Fibroblast of the conjunctiva (primary cell): ENCODE data around the gene MEPE.
"Not testable (repeated sequence)": the region's sequence is repeated elsewhere in the genome, so short reads cannot be mapped to it uniquely, and the experiment has no call there.

Experiments used
- DNase-seq: peaks from one replicate; pipeline ENCODE4 v3.0.0-alpha.2; 2010; ENCODE audit warnings: low read depth

Gene MEPE

DNA sequence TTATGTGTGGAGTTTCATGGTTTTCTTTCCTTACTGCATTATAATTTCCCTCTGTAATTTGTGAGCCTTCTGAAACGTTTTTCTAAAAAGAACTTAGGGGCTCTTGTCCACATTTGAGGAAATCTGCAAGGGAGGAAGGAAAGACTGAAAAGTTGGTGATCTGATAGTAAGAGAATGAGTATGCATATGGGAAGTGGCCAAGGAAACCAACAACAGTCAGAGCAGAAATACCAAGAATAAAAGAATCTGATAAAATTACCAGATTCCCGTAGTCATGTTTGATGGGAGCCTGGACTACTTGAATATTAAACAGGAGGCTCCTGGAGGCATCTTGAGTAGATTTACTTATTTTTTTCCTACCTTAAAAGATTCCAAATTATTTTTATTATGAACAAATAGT is 50.1 kb downstream of the MEPE start:
- no peak for DNase-seq

DNA sequence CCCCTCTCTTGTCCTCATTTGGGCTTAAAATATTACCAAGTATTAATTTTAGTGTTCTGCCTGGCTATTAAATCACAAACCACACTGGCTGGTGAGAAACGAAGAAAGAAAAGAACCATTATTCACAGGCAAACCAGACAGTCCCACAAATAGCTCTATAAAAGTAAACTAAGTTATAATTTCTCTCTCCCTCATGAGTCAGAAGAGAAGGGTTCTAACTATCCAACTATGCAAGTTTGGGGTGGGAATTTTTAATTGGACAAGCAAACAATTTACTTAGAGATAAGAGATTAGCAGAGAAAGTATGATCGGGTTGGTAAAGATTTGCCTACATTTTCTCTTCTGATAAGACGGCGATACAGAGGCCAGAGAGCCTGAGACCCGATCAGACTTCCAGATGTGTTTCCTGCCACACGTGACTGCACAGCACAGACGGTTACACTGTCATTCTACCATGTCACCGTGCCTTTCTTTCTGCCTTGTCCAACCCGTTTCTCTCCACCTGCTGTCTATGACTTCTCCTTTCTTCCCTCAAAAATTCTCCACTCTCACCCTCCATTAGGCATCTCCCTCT is 52.3 kb downstream of the MEPE start:
- DNase-seq: no peak

DNA sequence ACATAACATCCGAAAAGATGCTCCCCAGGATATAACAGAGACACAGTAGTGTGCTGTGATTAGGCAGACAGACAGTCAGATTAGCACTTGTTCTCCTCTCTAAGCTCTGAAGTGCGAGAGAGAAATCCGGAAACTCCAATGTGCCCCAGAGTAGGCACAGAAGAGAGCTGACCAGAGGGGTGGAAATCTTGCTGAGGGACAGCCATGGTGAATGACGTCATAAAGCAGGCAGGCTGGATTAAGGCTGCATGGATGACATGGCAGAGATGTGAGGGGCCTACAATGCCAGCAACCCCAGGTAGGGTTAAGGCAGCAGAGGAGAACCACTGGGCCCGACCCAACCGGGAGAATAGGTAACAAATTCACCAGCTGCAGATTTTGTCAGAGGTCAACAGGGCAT is 53.3 kb downstream of the MEPE start:
- no peak for DNase-seq

DNA sequence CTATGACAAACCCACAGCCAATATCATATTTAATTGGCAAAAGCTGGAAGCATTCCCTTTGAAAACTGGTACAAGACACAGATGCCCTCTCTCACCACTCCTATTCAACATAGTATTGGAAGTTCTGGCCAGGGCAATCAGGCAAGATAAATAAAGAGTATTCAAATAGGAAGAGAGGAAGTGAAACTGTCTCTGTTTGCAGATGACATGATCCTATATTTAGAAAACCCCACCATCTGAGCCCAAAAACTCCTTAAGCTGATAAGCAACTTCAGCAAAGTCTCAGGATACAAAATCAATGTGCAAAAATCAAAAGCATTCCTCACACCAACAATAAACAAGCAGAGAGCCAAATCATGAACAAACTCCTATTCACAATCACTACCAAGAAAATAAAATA is 58.0 kb downstream of the MEPE start:
- not testable (repeated sequence) for DNase-seq

DNA sequence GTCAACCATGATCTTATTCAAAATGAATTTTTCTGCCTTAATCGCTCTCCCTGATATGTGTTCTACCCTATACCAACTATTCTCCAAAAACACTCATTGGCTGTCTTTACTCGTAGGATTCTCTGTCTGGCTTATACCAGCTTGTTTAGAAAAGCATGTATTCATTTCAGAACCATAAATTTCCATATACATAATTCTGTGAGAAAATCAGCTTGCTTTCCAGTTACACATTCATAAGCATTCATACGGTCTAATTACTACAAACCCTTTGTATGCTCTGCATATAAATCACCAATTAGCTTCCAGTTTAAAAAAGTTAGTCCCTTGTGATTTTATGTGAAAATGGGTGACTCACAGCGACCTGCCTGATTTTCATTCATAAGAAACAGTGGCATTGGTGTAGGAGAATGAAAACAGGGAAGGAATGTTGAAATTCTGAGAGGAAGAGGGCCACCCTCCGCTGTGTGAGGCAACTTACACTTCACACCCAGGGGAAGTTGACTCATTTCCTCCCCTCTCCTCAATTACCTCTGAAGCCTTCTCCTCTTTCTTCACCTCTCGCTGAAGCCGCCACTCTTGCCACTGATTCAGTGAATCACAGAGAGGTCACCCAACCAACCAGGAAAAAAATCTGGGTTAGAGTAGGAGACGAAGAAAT is 63.3 kb downstream of the MEPE start:
- DNase-seq: peak; percentile 9
